ENCODE measurements around the gene NAA60. TPM values are rescaled to one million over a fixed set of nuclear protein-coding genes. Genes with fewer than 3 reads are reported as not detected.
A peak's percentile ranks its signal among the peaks of the same experiment; 100 is the strongest.

NAA60 gene
- total and polyA plus RNA-seq, 3 donors from 2014 or later: 61.8 to 120 (median 99.2) TPM

DNA sequence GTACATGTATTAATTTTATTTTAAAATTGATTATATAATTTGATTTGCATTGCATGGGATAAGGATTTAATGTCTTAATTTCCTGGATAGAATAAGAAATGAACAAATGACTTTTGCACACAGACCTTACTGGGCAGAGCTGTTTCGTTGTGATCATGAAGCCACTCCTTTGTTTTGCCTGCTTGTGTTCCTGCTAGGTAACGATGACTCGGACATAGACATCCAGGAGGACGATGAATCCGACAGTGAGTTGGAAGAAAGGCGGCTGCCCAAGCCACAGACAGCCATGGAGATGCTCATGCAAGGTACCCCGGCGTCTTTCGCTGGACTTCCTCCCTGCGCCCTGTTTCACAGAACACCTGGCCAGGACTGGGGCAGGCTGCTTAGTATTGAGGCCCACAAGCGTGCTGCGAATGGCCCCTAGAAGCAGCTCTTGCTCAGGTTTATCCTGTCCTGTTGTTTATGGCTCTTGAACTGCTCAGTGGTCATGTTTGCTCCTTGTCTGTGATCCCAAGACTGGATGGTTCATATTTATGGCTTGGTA lies 87.0 kb downstream of the NAA60 start:
- intact Hi-C loops (cut with DNase I; ENCODE audit: low total_unique reads): no loop called here
- no peak for DNase-seq
- H3K36me3 ChIP-seq (ENCODE audit: low read depth, missing control alignments): no peaks in the 10 kb centered on the region

DNA sequence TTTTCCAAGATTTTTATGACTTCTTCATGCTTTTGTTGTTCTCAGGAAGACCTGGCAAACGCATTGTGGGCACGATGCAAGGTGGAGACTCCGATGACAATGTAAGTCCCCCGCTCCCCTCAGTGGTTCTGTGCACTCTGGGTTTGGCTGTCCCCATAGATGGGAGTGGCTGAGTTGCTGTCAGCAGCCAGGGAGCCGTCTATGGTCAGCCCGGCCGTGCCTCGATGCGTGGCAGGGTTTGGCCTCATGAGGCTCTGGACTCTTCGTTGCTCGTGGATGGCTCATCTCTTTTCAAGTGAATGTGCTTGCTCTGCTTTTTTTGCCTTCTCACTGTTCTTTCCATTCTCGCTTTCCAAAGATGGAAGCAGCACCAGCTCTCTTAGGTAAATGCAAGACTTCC lies 89.3 kb downstream of the NAA60 start:
- intact Hi-C loops (cut with DNase I; ENCODE audit: low total_unique reads): no loop called here
- Histone ChIP-seq H3K4me3 (no peak overlapping the region), H3K9me3 (no peaks in the 10 kb centered on the region), H3K36me3 (ENCODE audit: low read depth, missing control alignments) (no peaks in the 10 kb centered on the region), H3K27me3 (no peaks in the 10 kb centered on the region), H3K4me1 (no peaks in the 10 kb centered on the region), H3K27ac (no peak overlapping the region)
- 92 to 96% methylated on average over 12 of the region's 12 CpGs for WGBS, 2 donors
- no peak for TF ChIP-seq POLR2A (IDR thresholded peaks at IDR 0.05)
- TF ChIP-seq, protein P1, sequence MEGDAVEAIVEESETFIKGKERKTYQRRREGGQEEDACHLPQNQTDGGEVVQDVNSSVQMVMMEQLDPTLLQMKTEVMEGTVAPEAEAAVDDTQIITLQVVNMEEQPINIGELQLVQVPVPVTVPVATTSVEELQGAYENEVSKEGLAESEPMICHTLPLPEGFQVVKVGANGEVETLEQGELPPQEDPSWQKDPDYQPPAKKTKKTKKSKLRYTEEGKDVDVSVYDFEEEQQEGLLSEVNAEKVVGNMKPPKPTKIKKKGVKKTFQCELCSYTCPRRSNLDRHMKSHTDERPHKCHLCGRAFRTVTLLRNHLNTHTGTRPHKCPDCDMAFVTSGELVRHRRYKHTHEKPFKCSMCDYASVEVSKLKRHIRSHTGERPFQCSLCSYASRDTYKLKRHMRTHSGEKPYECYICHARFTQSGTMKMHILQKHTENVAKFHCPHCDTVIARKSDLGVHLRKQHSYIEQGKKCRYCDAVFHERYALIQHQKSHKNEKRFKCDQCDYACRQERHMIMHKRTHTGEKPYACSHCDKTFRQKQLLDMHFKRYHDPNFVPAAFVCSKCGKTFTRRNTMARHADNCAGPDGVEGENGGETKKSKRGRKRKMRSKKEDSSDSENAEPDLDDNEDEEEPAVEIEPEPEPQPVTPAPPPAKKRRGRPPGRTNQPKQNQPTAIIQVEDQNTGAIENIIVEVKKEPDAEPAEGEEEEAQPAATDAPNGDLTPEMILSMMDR (IDR thresholded peaks at IDR 0.05): no peak
- no peak for DNase-seq

More for the DNA sequence above, 87.0 kb downstream of the NAA60 start:
- no peaks in the 10 kb centered on the region for H3K9me3 ChIP-seq
- H3K4me1 ChIP-seq: no peaks in the 10 kb centered on the region
- no peak for TF ChIP-seq POLR2A (IDR thresholded peaks at IDR 0.05)
- TF ChIP-seq, protein P1 (IDR thresholded peaks at IDR 0.05): no peak
- H3K27me3 ChIP-seq: no peaks in the 10 kb centered on the region
- no peak overlapping the region for H3K4me3 ChIP-seq
- H3K27ac ChIP-seq: no peak overlapping the region
- 93 to 97% methylated on average over 12 of the region's 12 CpGs for WGBS, 2 donors

DNA sequence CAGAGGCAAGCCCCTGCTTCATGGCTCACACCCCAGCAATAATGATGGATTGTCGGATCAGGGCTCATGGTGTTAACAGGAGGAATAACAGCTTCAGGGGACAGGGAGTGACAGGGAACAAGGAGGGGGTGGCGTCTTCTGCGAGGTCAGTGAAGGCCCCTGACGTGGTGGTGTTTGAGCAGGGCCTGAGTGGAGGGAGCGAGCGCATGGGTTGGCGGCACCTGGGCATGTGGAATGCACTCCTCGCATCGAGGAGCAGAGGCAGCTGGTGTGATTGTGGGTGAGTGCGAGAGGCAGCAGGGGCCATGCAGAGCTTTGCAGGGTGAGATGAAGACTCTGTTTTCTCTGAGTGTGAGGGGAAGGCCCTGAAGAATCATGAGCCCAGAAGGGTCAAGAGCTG lies 90.6 kb downstream of the NAA60 start:
- intact Hi-C loops (cut with DNase I; ENCODE audit: low total_unique reads): no loop called here
- Histone ChIP-seq H3K27ac (no peak overlapping the region), H3K4me1 (no peaks in the 10 kb centered on the region), H3K36me3 (ENCODE audit: low read depth, missing control alignments) (no peaks in the 10 kb centered on the region), H3K4me3 (no peak overlapping the region), H3K9me3 (no peaks in the 10 kb centered on the region), H3K27me3 (no peaks in the 10 kb centered on the region)
- TF ChIP-seq, protein P1 (IDR thresholded peaks at IDR 0.05): no peak
- TF ChIP-seq POLR2A (IDR thresholded peaks at IDR 0.05): no peak
- DNase-seq: no peak
- 94% methylated on average over 9 to 10 of the region's 10 CpGs for WGBS, 2 donors

DNA sequence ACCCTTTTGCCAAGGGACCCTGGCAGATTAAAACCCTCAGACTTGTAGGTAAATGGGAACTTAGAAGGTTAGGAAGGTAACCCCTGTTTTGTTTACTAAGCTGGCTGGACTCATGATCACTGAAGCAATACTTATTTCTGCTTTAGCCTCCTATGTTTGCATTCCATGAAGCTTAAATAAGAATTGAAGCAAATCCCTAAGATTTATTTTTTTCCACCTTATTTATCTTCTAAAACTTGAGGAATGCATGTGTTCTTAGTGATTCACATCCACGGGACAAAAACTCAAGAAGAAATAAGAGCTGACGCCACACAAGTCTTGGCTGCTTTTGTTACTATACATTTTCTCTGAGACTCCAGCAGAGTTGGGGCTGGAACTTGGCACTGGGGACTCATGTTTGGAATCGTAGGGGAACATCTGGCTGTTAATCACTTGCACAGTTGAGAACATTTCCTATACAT lies 92.8 kb downstream of the NAA60 start:
- peak overlapping the region in 1 of 2 donors; percentile 29 for H3K27ac ChIP-seq
- H3K4me3 ChIP-seq: no peak overlapping the region
- intact Hi-C loops (cut with DNase I; ENCODE audit: low total_unique reads): no loop called here
- H3K36me3 ChIP-seq (ENCODE audit: low read depth, missing control alignments): no peaks in the 10 kb centered on the region
- no peaks in the 10 kb centered on the region for H3K4me1 ChIP-seq
- no peak for DNase-seq
- no peaks in the 10 kb centered on the region for H3K9me3 ChIP-seq
- no peaks in the 10 kb centered on the region for H3K27me3 ChIP-seq
- TF ChIP-seq, protein P1 (IDR thresholded peaks at IDR 0.05): no peak
- TF ChIP-seq POLR2A (IDR thresholded peaks at IDR 0.05): no peak
- WGBS, 2 donors: 72 to 73% methylated on average over 3 of the region's 3 CpGs

Small RNA genes lying within 50 kb of the gene (microRNA-seq; reads per million reads assigned to microRNA genes)
- 0 to 0.69 reads per million in 2 donors for gene MIR6126 (ENCODE audit: borderline number of aligned reads in 2 of 2, borderline replicate concordance in 1 of 2)

Small RNA genes lying within 50 kb of the gene (small RNA-seq; reads per million reads assigned to genes)
- 0 reads per million in 2 donors for gene MIR6126

Other genes with a start within 250 kb of the NAA60 start
- gene ZNF200, start 208.5 kb upstream of the NAA60 start, total RNA-seq: 10 to 100 TPM; 45.2 to 48.3 TPM
- gene ZNF200, start 208.5 kb upstream of the NAA60 start, polyA plus RNA-seq (ENCODE audit: insufficient read depth, low read depth, low replicate concordance): 41.9 TPM
- gene MEFV, start 187.0 kb upstream of the NAA60 start, total RNA-seq: 1 to 10 TPM; 5.2 to 5.7 TPM
- gene MEFV, start 187.0 kb upstream of the NAA60 start, polyA plus RNA-seq (ENCODE audit: insufficient read depth, low read depth, low replicate concordance): 2.6 TPM
- 10 to 100 TPM; 47.3 to 58.3 TPM for gene ZNF263, start 160.2 kb upstream of the NAA60 start, total RNA-seq
- 44.7 TPM for gene ZNF263, start 160.2 kb upstream of the NAA60 start, polyA plus RNA-seq (ENCODE audit: insufficient read depth, low read depth, low replicate concordance)
- gene TIGD7, start 138.2 kb upstream of the NAA60 start, total RNA-seq: 10 to 100 TPM; 17.5 to 22.6 TPM
- gene TIGD7, start 138.2 kb upstream of the NAA60 start, polyA plus RNA-seq (ENCODE audit: insufficient read depth, low read depth, low replicate concordance): 12.7 TPM
- gene ZNF75A, start 138.2 kb upstream of the NAA60 start, total RNA-seq: 10 to 100 TPM; 50.9 to 66.3 TPM
- 29.5 TPM for gene ZNF75A, start 138.2 kb upstream of the NAA60 start, polyA plus RNA-seq (ENCODE audit: insufficient read depth, low read depth, low replicate concordance)
- gene OR2C1, start 87.8 kb upstream of the NAA60 start, total RNA-seq: under 1 TPM; 0.39 to 0.68 TPM
- 0.30 TPM for gene OR2C1, start 87.8 kb upstream of the NAA60 start, polyA plus RNA-seq (ENCODE audit: insufficient read depth, low read depth, low replicate concordance)
- gene ZSCAN32, start 42.7 kb upstream of the NAA60 start, total RNA-seq: 10 to 100 TPM; 13.4 to 19.1 TPM
- gene ZSCAN32, start 42.7 kb upstream of the NAA60 start, polyA plus RNA-seq (ENCODE audit: insufficient read depth, low read depth, low replicate concordance): 21.0 TPM
- gene ZNF174, start 42.5 kb upstream of the NAA60 start, total RNA-seq: 10 to 100 TPM; 18.3 to 23.2 TPM
- gene ZNF174, start 42.5 kb upstream of the NAA60 start, polyA plus RNA-seq (ENCODE audit: insufficient read depth, low read depth, low replicate concordance): 19.2 TPM
- 10 to 100 TPM in 1 of 2 donors, 1 to 10 TPM in 1; 9.1 to 11.0 TPM for gene ZNF597, start 176 bp upstream of the NAA60 start, total RNA-seq
- gene ZNF597, start 176 bp upstream of the NAA60 start, polyA plus RNA-seq (ENCODE audit: insufficient read depth, low read depth, low replicate concordance): 6.9 TPM
- 10 to 100 TPM; 14.2 to 33.8 TPM for gene C16orf90, start 51.8 kb downstream of the NAA60 start, total RNA-seq
- gene C16orf90, start 51.8 kb downstream of the NAA60 start, polyA plus RNA-seq (ENCODE audit: insufficient read depth, low read depth, low replicate concordance): 52.1 TPM
- gene CLUAP1, start 57.3 kb downstream of the NAA60 start, total RNA-seq: 10 to 100 TPM; 45.2 to 59.5 TPM
- 95.7 TPM for gene CLUAP1, start 57.3 kb downstream of the NAA60 start, polyA plus RNA-seq (ENCODE audit: insufficient read depth, low read depth, low replicate concordance)
- 1 to 10 TPM; 1.9 to 3.0 TPM for gene NLRC3, start 133.7 kb downstream of the NAA60 start, total RNA-seq
- 0.76 TPM for gene NLRC3, start 133.7 kb downstream of the NAA60 start, polyA plus RNA-seq (ENCODE audit: insufficient read depth, low read depth, low replicate concordance)
- gene SLX4, start 167.9 kb downstream of the NAA60 start, total RNA-seq: 10 to 100 TPM; 28.0 to 41.3 TPM
- gene SLX4, start 167.9 kb downstream of the NAA60 start, polyA plus RNA-seq (ENCODE audit: insufficient read depth, low read depth, low replicate concordance): 25.9 TPM
- gene DNASE1, start 211.0 kb downstream of the NAA60 start, total RNA-seq: 10 to 100 TPM; 54.0 to 54.5 TPM
- gene DNASE1, start 211.0 kb downstream of the NAA60 start, polyA plus RNA-seq (ENCODE audit: insufficient read depth, low read depth, low replicate concordance): 25.9 TPM